GM18526 (cell line): ENCODE results near the gene MRPL24.

Experiments used
- POLR2A ChIP-seq: IDR thresholded peaks from 3 replicates; pipeline ENCODE4 v1.6.1; 2011; ENCODE audit not compliant: insufficient read length; ENCODE audit errors: extremely low read depth

MRPL24 gene

DNA sequence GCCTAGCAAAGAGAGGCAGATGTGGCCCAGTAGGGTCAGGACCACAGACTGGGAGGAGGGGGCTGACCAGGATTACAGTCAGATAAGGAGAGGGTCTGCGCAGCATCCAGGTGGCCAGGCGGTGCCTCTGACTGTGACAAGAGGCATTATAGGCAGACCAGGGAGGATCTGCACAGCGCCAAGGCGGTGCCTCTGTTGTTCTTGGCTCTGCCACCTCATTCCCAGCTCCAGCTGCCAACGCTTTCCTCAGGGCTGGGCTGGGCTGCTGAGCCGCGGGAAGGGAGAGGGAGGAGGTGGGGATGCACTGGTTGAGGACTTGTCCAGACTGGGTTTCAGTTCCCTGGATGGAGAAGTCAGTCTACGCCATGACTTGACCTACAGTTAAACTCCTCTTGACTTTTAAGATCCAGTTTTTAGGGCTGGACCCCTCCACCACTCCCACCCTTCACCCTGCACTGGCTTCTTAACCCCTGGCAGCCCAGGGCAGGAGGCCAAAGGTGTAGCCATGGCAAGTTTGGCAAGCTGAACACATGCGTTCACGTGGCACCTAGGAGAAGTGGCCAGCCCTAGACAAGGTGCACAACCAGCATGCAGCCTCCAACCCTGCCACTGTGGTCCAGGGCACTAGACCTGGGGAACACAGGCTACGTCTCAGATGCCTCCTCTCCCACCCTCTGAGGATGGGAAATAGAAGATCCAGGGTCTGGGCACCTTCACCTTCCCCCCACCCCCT is 31.0 kb downstream of the MRPL24 start:
- no peak for TF ChIP-seq POLR2A

DNA sequence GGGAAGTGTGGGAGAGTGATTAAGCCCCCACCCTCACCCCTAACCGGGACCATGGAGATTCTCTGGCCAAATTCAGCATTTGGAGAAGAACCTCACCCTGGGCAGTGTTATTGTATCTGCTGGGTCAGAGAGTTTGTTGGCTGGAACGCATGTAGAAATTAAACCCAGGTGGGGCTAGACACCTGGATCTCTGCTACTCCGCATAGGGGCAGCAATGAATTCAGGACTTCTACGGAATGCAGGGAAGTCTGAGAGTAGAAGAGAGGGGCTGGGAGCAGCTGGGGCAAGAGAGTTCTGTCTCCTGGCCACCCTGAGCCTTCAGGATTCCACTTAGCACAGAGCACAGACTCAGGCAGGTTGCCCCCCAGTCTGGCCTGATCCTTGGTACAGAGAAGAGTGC is 31.9 kb downstream of the MRPL24 start:
- no peak for TF ChIP-seq POLR2A

DNA sequence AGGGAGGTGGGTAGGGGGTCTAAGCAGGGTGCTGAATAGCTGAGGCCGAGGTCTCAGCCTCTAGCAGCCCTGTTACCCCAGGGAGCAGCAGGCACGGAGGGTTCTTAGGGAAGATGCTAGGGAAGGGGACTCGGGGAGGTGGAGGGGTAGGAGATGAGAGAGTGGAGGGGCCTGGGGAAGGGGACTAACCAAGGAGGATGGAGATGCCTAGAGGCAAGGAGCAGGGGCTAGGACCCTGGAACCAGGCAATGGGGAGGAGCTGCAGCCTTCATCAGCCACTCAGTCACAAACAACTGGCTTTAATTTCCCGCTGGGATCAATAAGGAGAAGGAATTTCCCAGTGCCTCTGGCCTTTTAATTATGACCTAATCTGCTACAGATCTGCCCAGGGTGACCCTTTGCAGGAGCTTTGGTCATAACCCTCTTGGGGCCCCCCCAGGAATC is 32.6 kb downstream of the MRPL24 start:
- no peak for TF ChIP-seq POLR2A

DNA sequence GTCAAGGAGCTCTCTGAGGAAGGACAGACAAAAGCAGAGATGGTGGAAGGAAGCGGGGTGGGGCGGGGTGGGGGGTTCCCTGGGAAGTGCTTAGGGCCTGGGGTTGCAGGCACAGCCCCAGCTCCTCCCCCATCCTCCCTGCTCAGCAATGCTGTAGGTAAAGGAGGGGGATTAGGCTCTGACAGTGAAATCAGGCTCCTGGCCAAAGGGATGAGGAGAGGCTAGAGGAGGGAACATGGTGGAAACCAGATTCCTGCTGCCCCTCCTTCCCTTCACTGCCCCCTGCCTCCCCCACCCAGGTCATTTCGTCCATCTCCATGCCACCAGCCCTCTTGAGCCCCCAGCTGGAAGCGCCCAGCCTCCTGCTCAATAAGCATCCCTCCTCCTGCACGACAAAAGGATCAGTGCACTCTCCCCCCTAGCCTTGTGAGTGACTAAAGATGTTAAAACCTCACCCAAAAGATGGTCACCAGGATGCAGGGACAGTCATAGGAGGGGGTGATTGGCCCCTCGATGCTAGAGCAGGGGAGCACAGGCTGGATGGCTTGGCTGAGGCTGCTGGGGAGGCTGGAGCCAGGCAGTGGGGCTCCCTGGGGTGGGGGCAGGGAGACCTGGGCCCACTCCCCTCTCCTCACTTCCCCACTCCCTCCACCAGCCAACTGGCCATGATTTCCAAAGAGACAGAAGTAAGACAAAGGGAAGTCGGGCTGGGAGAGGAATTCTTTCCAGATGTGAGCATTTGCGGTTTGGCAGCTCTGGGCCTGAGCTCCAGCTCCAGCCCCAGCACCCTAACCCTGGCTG is 33.3 kb downstream of the MRPL24 start:
- TF ChIP-seq POLR2A, result no peak

DNA sequence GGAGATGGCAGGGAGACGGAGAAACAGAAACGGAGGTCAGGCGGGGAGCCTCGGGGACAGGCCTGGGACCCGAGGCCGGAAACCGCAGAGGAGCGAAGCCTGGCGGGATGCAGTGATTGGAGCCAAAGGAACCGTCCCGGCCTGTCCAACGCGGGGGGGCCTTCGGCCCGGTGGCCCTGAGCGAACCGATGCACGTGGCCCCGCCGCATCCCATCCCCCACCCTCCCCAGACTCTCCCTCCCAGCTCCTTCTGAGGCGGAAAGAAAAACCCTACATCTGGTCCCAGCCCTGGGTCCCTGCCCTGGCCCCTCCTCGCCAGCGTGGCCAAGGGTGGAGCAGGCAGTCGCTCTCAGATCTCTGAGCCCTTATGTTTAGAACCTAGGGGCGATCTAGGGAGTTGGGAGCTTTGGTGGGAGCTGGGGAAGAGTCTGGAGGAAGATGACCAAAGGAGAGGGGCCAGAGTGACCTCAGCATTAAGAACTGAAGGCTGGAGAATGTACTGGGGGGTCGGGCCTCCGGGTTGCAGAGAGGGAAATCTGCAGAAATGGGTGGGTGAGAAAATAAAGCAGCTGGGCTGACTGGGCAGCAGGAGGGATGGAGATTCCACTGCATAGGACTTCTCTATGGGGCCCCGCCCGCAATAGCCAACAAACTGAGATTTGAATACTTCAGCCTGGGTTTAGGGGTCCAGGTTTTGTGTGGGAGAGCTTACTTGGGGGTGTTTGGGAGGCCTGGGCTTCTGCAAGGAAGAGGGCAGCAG is 34.1 kb downstream of the MRPL24 start:
- no peak for TF ChIP-seq POLR2A

DNA sequence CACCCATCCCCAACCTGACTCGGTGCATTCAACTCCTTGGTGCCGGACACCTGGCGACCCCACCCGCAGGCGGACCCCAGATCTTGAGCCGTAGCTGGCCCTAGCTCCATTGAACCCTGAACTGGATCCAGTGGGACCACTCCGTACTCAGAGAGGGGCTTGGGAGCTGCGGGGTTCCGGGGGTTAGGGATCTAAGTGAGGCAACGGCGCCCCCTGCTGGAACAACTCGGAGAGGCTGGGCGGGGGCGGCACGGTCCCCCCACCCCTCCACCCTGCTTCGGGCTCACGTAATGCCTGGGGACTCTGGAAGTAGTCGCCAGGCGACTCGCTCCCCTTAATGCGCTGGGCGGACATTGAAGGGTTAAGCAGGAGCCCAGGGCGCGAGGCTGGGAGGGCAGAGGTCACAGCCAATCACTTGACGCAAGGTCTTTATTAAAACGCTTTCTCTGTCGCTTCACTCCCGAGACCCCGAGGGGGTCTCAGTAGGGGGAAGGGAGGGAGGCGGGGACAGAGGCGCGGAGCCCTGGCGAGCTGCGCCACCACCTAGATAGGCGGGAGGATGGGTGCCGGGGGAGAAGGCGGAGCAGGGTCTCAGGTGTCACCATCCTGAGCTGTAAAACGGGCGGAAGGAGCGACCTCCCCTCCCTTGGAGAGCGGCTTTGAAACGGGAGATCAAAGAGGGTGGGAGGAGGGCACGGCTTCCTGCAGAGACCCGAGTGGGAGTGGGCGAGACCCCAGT is 34.8 kb downstream of the MRPL24 start:
- no peak for TF ChIP-seq POLR2A

DNA sequence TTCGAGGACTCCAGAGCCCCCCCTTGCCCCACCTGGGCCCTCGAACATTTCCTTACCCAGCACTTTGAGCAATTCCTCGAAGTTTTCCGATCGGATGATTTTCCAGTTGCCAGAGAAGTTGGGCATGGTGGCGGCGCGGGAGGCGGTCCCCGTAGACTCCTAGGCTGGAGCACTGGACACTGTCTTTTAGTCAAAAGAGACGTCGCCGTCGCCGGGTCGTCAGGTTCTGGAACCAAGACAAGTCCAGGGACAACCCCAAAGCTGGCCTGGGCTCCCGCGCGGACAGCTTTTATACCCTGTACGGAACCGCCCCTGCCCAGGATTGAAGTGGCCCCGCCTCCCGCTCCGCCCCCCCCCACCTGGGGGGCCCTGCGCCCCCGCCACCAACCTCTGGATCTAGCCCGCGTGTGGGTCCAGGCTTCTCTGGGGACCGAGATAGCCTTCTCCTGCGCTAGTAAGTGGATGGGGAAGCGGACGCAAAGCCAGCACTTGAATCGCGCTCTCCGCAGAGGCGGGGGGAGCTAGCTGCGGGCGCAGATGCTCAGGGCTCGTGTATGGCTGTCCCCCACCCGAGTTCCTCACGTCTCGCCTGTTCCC is 35.5 kb downstream of the MRPL24 start, which contains the start of gene CRABP2:
TSS of gene CRABP2 (minus strand) at position 263 of the 597 bp plus-strand sequence. CDS start at position 126, 137 bp downstream.
- TF ChIP-seq POLR2A, result no peak

DNA sequence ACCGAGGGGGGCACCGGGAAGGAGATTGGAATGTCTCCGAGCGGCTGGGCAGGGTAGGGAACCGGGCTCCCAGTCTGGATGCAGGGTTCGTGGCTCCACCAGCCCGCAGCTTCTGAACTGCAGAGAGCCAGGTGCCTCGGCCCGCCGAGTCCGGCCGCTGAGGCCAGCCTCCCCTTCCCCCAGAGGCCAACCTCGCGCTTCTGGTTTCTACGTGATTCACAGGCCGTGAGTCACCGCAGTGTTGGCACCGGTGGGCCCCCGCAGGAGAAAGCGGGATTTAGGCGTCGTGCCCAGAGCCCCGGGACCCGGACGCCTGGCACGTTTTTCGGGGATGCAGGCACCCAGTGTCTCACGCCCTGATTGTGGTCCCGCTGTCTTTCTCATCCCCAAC is 36.0 kb downstream of the MRPL24 start:
- TF ChIP-seq POLR2A, result no peak

- no peak for TF ChIP-seq POLR2A
Measured at GRCh38 chr1:156704166-156704711, 36.6 kb downstream of the MRPL24 start.

DNA sequence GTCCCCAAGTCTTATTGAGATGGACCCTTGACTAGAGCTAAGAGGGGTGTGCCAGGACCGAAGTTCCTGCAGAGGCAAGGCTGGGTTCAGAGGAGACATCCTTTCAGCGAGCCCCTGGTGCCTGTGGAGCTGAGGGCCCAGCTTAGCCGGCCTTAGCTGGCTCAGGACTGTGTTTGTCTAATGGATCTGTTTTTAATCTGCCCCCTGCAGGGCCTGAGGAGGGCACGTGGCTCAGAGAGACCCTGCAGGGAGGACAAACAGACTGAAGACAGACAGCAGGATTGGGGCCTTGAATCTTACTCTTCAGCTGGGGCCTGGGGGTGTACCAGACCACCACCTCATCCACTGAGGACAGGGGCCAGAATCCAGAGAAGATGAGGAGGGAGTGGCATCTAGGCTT is 37.1 kb downstream of the MRPL24 start:
- no peak for TF ChIP-seq POLR2A

- no peak for TF ChIP-seq POLR2A
Measured at GRCh38 chr1:156703336-156703735, 37.6 kb downstream of the MRPL24 start.

- TF ChIP-seq POLR2A, result no peak
Measured at GRCh38 chr1:156700736-156701531, 40.0 kb downstream of the MRPL24 start.

GRCh38 chr1:156698995-156699394 is 41.9 kb downstream of the MRPL24 start:
- no peak for TF ChIP-seq POLR2A

DNA sequence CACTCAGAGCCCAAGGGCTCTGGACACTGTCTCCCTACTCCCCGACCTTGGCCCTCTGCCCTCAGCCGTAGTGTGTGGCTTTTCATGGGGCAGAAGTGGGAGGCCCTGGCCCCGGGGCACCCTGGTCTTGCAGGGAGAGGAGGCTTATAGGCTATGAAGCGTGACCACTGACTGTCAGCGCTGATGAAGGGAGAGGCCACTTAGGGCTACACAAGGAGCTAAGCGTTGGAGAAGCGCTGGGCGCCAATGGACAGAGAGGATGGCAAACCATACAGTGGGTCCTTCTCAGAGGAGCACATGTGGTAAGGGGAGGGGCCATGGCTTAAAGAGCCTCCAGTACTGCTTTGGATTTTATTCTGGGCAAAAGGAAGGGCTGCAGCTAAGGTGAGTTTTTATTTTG is 43.4 kb downstream of the MRPL24 start:
- no peak for TF ChIP-seq POLR2A

DNA sequence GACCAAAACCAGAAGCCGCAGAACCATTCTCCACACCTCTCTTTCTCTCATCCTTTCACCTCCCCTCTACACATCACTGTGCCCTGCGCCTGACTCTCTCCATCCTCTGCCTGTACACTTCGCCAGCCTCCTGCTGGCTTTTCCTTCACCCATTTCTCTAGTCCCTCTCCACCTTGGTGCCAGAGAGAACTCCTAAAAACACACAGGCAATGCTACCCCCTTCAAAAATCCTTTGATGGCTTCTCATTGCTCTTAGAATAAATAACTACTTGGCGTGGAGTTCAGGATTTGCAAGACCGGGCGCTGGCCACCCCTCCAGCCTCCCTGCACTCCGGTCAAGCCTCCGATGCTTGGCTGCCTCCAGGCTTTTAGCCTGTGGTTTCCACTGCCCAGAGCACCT is 44.1 kb downstream of the MRPL24 start:
- no peak for TF ChIP-seq POLR2A
